Mesothelial cell of epicardium (in vitro differentiated cells): ENCODE results near the gene TTLL12. TPM values are rescaled to one million over a fixed set of nuclear protein-coding genes. Genes with fewer than 3 reads are reported as not detected.

Source experiments
- DNase-seq, 2 experiments: peaks; one replicate each; pipeline ENCODE4 v3.0.0; 2021; ENCODE audit warnings: low spot score in 2 of 2; ENCODE audit not compliant: unreplicated experiment in 2 of 2
- H3K27ac Mint-ChIP-seq: 2 replicates; pipeline ENCODE4 v1.8.0; 2021; ENCODE audit warnings: mixed read lengths
- H3K27me3 Mint-ChIP-seq: 2 replicates; pipeline ENCODE4 v1.8.0; 2021; ENCODE audit warnings: low read depth, mixed read lengths
- H3K36me3 Mint-ChIP-seq: 2 replicates; pipeline ENCODE4 v1.8.0; 2021; ENCODE audit warnings: mixed read lengths
- H3K4me1 Mint-ChIP-seq: 2 replicates; pipeline ENCODE4 v1.8.0; 2021; ENCODE audit warnings: mixed read lengths
- H3K4me3 Mint-ChIP-seq: 2 replicates; pipeline ENCODE4 v1.8.0; 2021; ENCODE audit warnings: mild to moderate bottlenecking, moderate library complexity, mixed read lengths
- H3K9me3 Mint-ChIP-seq: 2 replicates; pipeline ENCODE4 v1.8.0; 2021; ENCODE audit warnings: mixed read lengths
- CTCF ChIP-seq: fragments of 200-600 bp; sonication (generic); IDR thresholded peaks from one replicate; pipeline ENCODE4 v1.5.0; 2021; ENCODE audit warnings: antibody characterized with exemption; ENCODE audit not compliant: unreplicated experiment
- total RNA-seq: library from RNA; stranded (reverse); gene quantifications from 3 replicates; pipeline ENCODE4 v1.2.1, GENCODE V29; 2021

TTLL12 gene
- total RNA-seq, 1 donor from 2014 or later, result 43.5 TPM

GRCh38 chr22:43171019-43171491, 15.9 kb downstream of the TTLL12 start:
- H3K9me3 Mint-ChIP-seq, result no peaks in the 10 kb centered on the region
- no peaks in the 10 kb centered on the region for H3K4me1 Mint-ChIP-seq
- no peak for DNase-seq
- H3K27me3 Mint-ChIP-seq, result no peaks in the 10 kb centered on the region
- no peak for TF ChIP-seq CTCF
- H3K36me3 Mint-ChIP-seq, result peaks cover 19% of the 10 kb centered on the region
- H3K4me3 Mint-ChIP-seq, result no peak overlapping the region
- no peak overlapping the region for H3K27ac Mint-ChIP-seq

GRCh38 chr22:43170131-43170480, 16.8 kb downstream of the TTLL12 start:
- H3K36me3 Mint-ChIP-seq, result peaks cover 17% of the 10 kb centered on the region
- DNase-seq, result no peak

GRCh38 chr22:43169310-43170130, 17.4 kb downstream of the TTLL12 start:
- no peaks in the 10 kb centered on the region for H3K27me3 Mint-ChIP-seq
- H3K36me3 Mint-ChIP-seq, result peaks cover 17% of the 10 kb centered on the region
- H3K27ac Mint-ChIP-seq, result no peak overlapping the region
- no peak overlapping the region for H3K4me3 Mint-ChIP-seq
- H3K9me3 Mint-ChIP-seq, result no peaks in the 10 kb centered on the region
- TF ChIP-seq CTCF, result no peak
- DNase-seq, result no peak
- H3K4me1 Mint-ChIP-seq, result peaks cover under 1% of the 10 kb centered on the region

More at GRCh38 chr22:43170131-43170480, 16.8 kb downstream of the TTLL12 start:
- no peak for TF ChIP-seq CTCF
- H3K9me3 Mint-ChIP-seq, result no peaks in the 10 kb centered on the region
- H3K4me1 Mint-ChIP-seq, result no peaks in the 10 kb centered on the region
- H3K4me3 Mint-ChIP-seq, result no peak overlapping the region
- H3K27me3 Mint-ChIP-seq, result no peaks in the 10 kb centered on the region
- H3K27ac Mint-ChIP-seq, result no peak overlapping the region

- no peak for DNase-seq
- Mint-ChIP-seq H3K4me1 (peaks cover 4% of the 10 kb centered on the region), H3K9me3 (no peaks in the 10 kb centered on the region)
Measured at GRCh38 chr22:43168471-43169309, 18.2 kb downstream of the TTLL12 start.

More at GRCh38 chr22:43168471-43169309, 18.2 kb downstream of the TTLL12 start:
- no peaks in the 10 kb centered on the region for H3K27me3 Mint-ChIP-seq
- H3K36me3 Mint-ChIP-seq, result peaks cover 17% of the 10 kb centered on the region
- no peak overlapping the region for H3K4me3 Mint-ChIP-seq
- H3K27ac Mint-ChIP-seq, result no peak overlapping the region
- no peak for TF ChIP-seq CTCF
